ENCODE results near the gene DNAH12.
A peak's percentile ranks its signal among the peaks of the same experiment; 100 is the strongest.

Gene DNAH12

DNA sequence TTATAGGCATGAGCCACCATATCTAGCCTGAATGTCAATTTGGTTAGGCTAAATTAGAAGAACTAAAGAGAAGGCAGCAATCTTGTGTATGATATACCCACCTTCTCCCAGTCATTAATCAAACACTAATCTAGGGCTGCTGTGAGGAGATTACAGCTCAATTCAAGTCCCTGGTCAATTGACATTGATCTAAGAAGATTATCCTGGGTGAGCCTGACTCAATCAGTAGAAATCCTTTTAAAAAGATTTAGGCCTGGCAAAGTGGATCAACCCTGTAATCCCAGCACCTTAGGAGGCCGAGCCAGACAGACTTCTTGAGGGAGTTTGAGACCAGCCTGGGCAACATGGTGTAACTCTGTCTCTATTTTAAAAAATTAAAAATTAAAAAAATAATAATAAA, 2.5 kb upstream of the DNAH12 start:
- Histone ChIP-seq H3K4ac (ENCODE audit: low read length) (no peak overlapping the region), H3K9ac (ENCODE audit: low read depth, low read length, poor library complexity) (no peak overlapping the region), H2BK120ac (ENCODE audit: low read depth, low read length) (no peak overlapping the region), H3K27me3 (ENCODE audit: control insufficient read depth in 3 of 3, insufficient read depth in 3 of 3, low read depth in 1 of 3, low read length in 3 of 3) (no peaks in the 10 kb centered on the region), H4K8ac (ENCODE audit: low read depth, low read length) (no peak overlapping the region), H3K9me3 (replicated peaks in 1 of 2; ENCODE audit: control insufficient read depth in 2 of 2, insufficient read depth in 1 of 2, low read depth in 1 of 2, low read length in 2 of 2) (no peaks in the 10 kb centered on the region), H3K4me2 (ENCODE audit: insufficient read depth, low read length, poor library complexity, severe bottlenecking) (no peak overlapping the region), H2AFZ (ENCODE audit: low read length) (no peak overlapping the region), H3K4me1 (ENCODE audit: control insufficient read depth in 2 of 2, insufficient read depth in 1 of 2, low read depth in 1 of 2, low read length in 2 of 2) (peaks cover 6 to 9% of the 10 kb centered on the region in 2 donors), H3K18ac (ENCODE audit: low read length) (no peak overlapping the region), H3K4me3 (ENCODE audit: low read length in 2 of 2) (no peak overlapping the region), H2BK15ac (ENCODE audit: low read length) (no peak overlapping the region), H3K23ac (ENCODE audit: low read depth, low read length, poor library complexity) (no peak overlapping the region), H3K79me1 (ENCODE audit: low read depth, low read length) (no peaks in the 10 kb centered on the region), H4K91ac (ENCODE audit: low read depth, low read length, poor library complexity) (no peak overlapping the region), H3K14ac (ENCODE audit: low read length) (no peak overlapping the region), H3K27ac (replicated peaks; ENCODE audit: low read length) (no peak overlapping the region), H2AK5ac (ENCODE audit: low read depth, low read length) (no peak overlapping the region), H3K36me3 (replicated peaks in 1 of 2; ENCODE audit: control insufficient read depth in 2 of 2, insufficient read depth in 2 of 2, low read length in 2 of 2) (no peaks in the 10 kb centered on the region), H2BK5ac (ENCODE audit: low read length) (no peak overlapping the region), H2BK12ac (ENCODE audit: low read length) (no peak overlapping the region)
- DNase-seq (ENCODE audit: low spot score): no peak
- no CpG with 5 or more reads among the region's 1 CpG for WGBS, 2 donors (ENCODE audit: extremely low coverage in 2 of 2, insufficient read length in 2 of 2, insufficient replicate concordance in 1 of 2)

DNA sequence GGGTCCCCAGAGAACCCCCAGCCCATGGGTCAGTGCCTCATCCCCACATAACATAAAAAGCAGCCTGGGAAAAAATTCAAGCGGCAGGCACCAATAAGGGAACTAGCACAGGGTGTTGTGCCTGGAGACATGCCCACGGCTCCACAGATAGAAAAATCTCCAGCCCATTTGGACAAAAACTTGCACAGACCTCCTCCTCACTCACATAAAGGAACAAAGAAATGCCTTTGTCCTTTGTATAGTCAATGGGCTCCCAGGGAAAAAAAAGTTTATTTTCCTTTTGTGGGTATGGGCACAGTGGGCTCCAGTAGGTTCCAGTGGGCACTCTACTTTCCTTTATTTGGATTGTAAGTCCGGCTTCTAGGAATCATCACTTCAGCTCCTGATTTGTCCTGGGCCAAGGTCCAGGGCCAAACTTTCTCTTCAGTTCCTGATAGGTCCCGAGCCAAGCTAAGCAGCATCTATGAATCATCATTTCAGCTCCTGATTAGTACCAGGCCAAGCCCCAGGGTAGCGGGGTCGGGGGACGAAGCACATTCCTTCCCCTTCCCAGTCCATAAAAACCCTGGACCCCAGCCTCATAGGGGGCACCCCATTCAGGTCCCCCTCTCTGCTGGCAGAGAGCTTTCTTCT, 1.6 kb upstream of the DNAH12 start:
- Histone ChIP-seq H2BK12ac (ENCODE audit: low read length) (no peak overlapping the region), H4K91ac (ENCODE audit: low read depth, low read length, poor library complexity) (no peak overlapping the region), H3K27me3 (ENCODE audit: control insufficient read depth in 3 of 3, insufficient read depth in 3 of 3, low read depth in 1 of 3, low read length in 3 of 3) (no peaks in the 10 kb centered on the region), H2BK15ac (ENCODE audit: low read length) (no peak overlapping the region), H2BK5ac (ENCODE audit: low read length) (no peak overlapping the region), H4K8ac (ENCODE audit: low read depth, low read length) (no peak overlapping the region), H3K18ac (ENCODE audit: low read length) (peak overlapping the region; percentile 16), H3K23ac (ENCODE audit: low read depth, low read length, poor library complexity) (no peak overlapping the region), H2AFZ (ENCODE audit: low read length) (no peak overlapping the region), H3K27ac (replicated peaks; ENCODE audit: low read length) (no peak overlapping the region), H3K4me2 (ENCODE audit: insufficient read depth, low read length, poor library complexity, severe bottlenecking) (no peak overlapping the region), H3K9me3 (replicated peaks in 1 of 2; ENCODE audit: control insufficient read depth in 2 of 2, insufficient read depth in 1 of 2, low read depth in 1 of 2, low read length in 2 of 2) (no peaks in the 10 kb centered on the region), H2BK120ac (ENCODE audit: low read depth, low read length) (no peak overlapping the region), H3K9ac (ENCODE audit: low read depth, low read length, poor library complexity) (no peak overlapping the region), H3K4me1 (ENCODE audit: control insufficient read depth in 2 of 2, insufficient read depth in 1 of 2, low read depth in 1 of 2, low read length in 2 of 2) (peaks cover 6 to 9% of the 10 kb centered on the region in 2 donors), H3K14ac (ENCODE audit: low read length) (no peak overlapping the region), H3K79me1 (ENCODE audit: low read depth, low read length) (no peaks in the 10 kb centered on the region), H3K4ac (ENCODE audit: low read length) (no peak overlapping the region), H3K4me3 (ENCODE audit: low read length in 2 of 2) (no peak overlapping the region), H3K36me3 (replicated peaks in 1 of 2; ENCODE audit: control insufficient read depth in 2 of 2, insufficient read depth in 2 of 2, low read length in 2 of 2) (no peaks in the 10 kb centered on the region), H2AK5ac (ENCODE audit: low read depth, low read length) (no peak overlapping the region)
- no peak for DNase-seq (ENCODE audit: low spot score)
- no CpG with 5 or more reads among the region's 7 CpGs for WGBS, 2 donors (ENCODE audit: extremely low coverage in 2 of 2, insufficient read length in 2 of 2, insufficient replicate concordance in 1 of 2)

DNA sequence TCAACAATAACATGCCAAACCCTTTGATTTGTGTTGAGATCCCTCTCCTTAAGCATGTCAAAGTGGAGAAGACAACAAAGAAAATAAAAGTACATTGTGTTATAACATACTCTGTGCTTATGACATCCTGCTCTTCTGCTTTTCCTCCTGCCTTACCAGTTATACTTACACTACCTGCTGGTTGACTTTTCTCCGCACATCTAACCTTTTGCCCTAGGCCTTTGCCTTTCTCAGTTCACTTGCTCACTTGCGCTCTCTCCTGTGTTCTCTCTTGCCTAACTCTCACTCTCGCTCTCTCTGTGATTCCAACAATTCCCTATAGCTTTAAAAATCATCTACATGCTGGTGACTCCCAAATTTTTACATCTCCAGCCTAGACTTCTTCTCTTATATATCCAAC, 5.7 kb downstream of the DNAH12 start:
- Histone ChIP-seq H3K4me3 (ENCODE audit: low read length in 2 of 2) (no peak overlapping the region), H2BK120ac (ENCODE audit: low read depth, low read length) (no peak overlapping the region)
- no CpG with 5 or more reads among the region's 3 CpGs for WGBS, 2 donors (ENCODE audit: extremely low coverage in 2 of 2, insufficient read length in 2 of 2, insufficient replicate concordance in 1 of 2)

DNA sequence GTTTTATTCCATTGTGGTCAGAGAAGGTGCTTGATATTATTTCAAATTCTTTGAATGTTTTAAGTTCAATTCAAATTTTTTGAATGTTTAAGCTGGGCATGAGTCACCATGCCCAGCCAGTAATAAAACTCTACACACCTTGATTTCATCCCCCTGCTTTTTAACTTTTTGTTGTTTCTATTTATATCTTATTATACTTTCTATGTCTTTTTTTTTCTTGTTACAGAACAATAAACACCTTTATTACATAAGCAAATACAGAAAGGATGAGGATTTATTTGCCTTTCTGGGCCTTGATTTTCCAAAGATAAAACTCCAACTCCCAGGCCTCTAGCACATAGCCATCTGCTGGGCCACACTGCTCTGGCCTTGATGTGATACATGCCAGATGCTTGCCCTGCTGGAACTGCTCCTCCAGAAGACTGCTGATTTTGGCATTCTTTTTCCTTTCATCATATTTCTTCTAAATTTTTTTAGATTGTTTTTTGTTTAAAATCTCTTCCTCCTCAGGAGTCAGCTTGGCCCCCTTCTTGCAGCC, 14.0 kb downstream of the DNAH12 start:
- H2BK12ac ChIP-seq (ENCODE audit: low read length): no peak overlapping the region
- no peak overlapping the region for H2AFZ ChIP-seq (ENCODE audit: low read length)
- no peak overlapping the region for H3K27ac ChIP-seq (replicated peaks; ENCODE audit: low read length)
- H3K23ac ChIP-seq (ENCODE audit: low read depth, low read length, poor library complexity): no peak overlapping the region
- no peak overlapping the region for H3K4me2 ChIP-seq (ENCODE audit: insufficient read depth, low read length, poor library complexity, severe bottlenecking)
- DNase-seq (ENCODE audit: low spot score): no peak
- H2AK5ac ChIP-seq (ENCODE audit: low read depth, low read length): no peak overlapping the region
- no peak overlapping the region for H3K4me3 ChIP-seq (ENCODE audit: low read length in 2 of 2)
- H3K4me1 ChIP-seq (ENCODE audit: control insufficient read depth in 2 of 2, insufficient read depth in 1 of 2, low read depth in 1 of 2, low read length in 2 of 2): no peaks in the 10 kb centered on the region
- no peaks in the 10 kb centered on the region for H3K36me3 ChIP-seq (replicated peaks in 1 of 2; ENCODE audit: control insufficient read depth in 2 of 2, insufficient read depth in 2 of 2, low read length in 2 of 2)
- H4K8ac ChIP-seq (ENCODE audit: low read depth, low read length): no peak overlapping the region
- no peak overlapping the region for H4K91ac ChIP-seq (ENCODE audit: low read depth, low read length, poor library complexity)
- no peak overlapping the region for H3K9ac ChIP-seq (ENCODE audit: low read depth, low read length, poor library complexity)
- peaks cover 0 to 3% (median 0%) of the 10 kb centered on the region in 3 experiments for H3K27me3 ChIP-seq (ENCODE audit: control insufficient read depth in 3 of 3, insufficient read depth in 3 of 3, low read depth in 1 of 3, low read length in 3 of 3)
- H3K79me1 ChIP-seq (ENCODE audit: low read depth, low read length): no peaks in the 10 kb centered on the region
- no peak overlapping the region for H2BK5ac ChIP-seq (ENCODE audit: low read length)
- no peaks in the 10 kb centered on the region for H3K9me3 ChIP-seq (replicated peaks in 1 of 2; ENCODE audit: control insufficient read depth in 2 of 2, insufficient read depth in 1 of 2, low read depth in 1 of 2, low read length in 2 of 2)
- no peak overlapping the region for H3K4ac ChIP-seq (ENCODE audit: low read length)
- H2BK120ac ChIP-seq (ENCODE audit: low read depth, low read length): no peak overlapping the region
- H2BK15ac ChIP-seq (ENCODE audit: low read length): no peak overlapping the region
- H3K14ac ChIP-seq (ENCODE audit: low read length): no peak overlapping the region
- no peak overlapping the region for H3K18ac ChIP-seq (ENCODE audit: low read length)

More for the DNA sequence above, 5.7 kb downstream of the DNAH12 start:
- H3K27ac ChIP-seq (replicated peaks; ENCODE audit: low read length): no peak overlapping the region
- no peak overlapping the region for H3K14ac ChIP-seq (ENCODE audit: low read length)
- H2BK12ac ChIP-seq (ENCODE audit: low read length): no peak overlapping the region
- no peak overlapping the region for H2AK5ac ChIP-seq (ENCODE audit: low read depth, low read length)
- H3K18ac ChIP-seq (ENCODE audit: low read length): no peak overlapping the region
- no peak for DNase-seq (ENCODE audit: low spot score)
- no peaks in the 10 kb centered on the region for H3K36me3 ChIP-seq (replicated peaks in 1 of 2; ENCODE audit: control insufficient read depth in 2 of 2, insufficient read depth in 2 of 2, low read length in 2 of 2)
- H3K27me3 ChIP-seq (ENCODE audit: control insufficient read depth in 3 of 3, insufficient read depth in 3 of 3, low read depth in 1 of 3, low read length in 3 of 3): peaks cover 0 to 2% (median 0%) of the 10 kb centered on the region in 3 experiments
- no peak overlapping the region for H2AFZ ChIP-seq (ENCODE audit: low read length)
- H2BK5ac ChIP-seq (ENCODE audit: low read length): no peak overlapping the region
- no peak overlapping the region for H3K23ac ChIP-seq (ENCODE audit: low read depth, low read length, poor library complexity)
- H3K4me2 ChIP-seq (ENCODE audit: insufficient read depth, low read length, poor library complexity, severe bottlenecking): no peak overlapping the region
- no peak overlapping the region for H3K4ac ChIP-seq (ENCODE audit: low read length)
- no peaks in the 10 kb centered on the region for H3K9me3 ChIP-seq (replicated peaks in 1 of 2; ENCODE audit: control insufficient read depth in 2 of 2, insufficient read depth in 1 of 2, low read depth in 1 of 2, low read length in 2 of 2)
- H4K8ac ChIP-seq (ENCODE audit: low read depth, low read length): no peak overlapping the region
- no peak overlapping the region for H2BK15ac ChIP-seq (ENCODE audit: low read length)
- no peaks in the 10 kb centered on the region for H3K79me1 ChIP-seq (ENCODE audit: low read depth, low read length)
- no peak overlapping the region for H4K91ac ChIP-seq (ENCODE audit: low read depth, low read length, poor library complexity)
- no peaks in the 10 kb centered on the region for H3K4me1 ChIP-seq (ENCODE audit: control insufficient read depth in 2 of 2, insufficient read depth in 1 of 2, low read depth in 1 of 2, low read length in 2 of 2)
- no peak overlapping the region for H3K9ac ChIP-seq (ENCODE audit: low read depth, low read length, poor library complexity)

Data from neuronal stem cell (in vitro differentiated cells).